ENCODE results near the gene UBXN10.

DNA sequence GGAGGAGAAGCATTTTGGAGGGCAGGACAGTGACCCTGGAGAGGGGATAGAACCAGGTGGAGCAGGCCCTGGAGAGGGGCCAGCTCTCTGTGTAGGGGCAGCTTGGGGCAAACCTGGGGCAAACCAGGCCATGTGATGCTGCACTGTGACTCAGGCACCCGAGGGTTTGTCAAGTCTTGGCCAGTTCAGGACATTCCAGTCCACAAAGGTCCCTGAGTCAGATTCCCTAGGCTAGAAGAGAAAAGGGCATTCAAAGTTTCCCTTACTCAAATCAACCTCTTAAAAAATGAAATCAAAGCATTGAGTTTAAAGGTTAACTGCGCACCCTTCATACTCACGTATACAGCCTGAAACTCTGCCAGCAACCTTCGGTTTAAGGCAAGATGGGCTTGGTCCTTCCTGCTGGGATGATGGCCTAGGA lies 25.6 kb downstream of the UBXN10 start:
- TF ChIP-seq, protein P1, sequence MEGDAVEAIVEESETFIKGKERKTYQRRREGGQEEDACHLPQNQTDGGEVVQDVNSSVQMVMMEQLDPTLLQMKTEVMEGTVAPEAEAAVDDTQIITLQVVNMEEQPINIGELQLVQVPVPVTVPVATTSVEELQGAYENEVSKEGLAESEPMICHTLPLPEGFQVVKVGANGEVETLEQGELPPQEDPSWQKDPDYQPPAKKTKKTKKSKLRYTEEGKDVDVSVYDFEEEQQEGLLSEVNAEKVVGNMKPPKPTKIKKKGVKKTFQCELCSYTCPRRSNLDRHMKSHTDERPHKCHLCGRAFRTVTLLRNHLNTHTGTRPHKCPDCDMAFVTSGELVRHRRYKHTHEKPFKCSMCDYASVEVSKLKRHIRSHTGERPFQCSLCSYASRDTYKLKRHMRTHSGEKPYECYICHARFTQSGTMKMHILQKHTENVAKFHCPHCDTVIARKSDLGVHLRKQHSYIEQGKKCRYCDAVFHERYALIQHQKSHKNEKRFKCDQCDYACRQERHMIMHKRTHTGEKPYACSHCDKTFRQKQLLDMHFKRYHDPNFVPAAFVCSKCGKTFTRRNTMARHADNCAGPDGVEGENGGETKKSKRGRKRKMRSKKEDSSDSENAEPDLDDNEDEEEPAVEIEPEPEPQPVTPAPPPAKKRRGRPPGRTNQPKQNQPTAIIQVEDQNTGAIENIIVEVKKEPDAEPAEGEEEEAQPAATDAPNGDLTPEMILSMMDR (IDR thresholded peaks at IDR 0.05; ENCODE audit: insufficient read depth, low read depth, low read length): no peak
- TF ChIP-seq EZH2 (IDR thresholded peaks at IDR 0.05; ENCODE audit: insufficient read depth, low read length): no peak

Data from astrocyte (in vitro differentiated cells and primary cell).